CD4-positive, CD25-positive, alpha-beta regulatory T cell (primary cell): Measurements from ENCODE around the gene BICC1. TPM values are rescaled to one million over a fixed set of nuclear protein-coding genes. Genes with fewer than 3 reads are reported as not detected.
A peak's percentile ranks its signal among the peaks of the same experiment; 100 is the strongest.

Experiments
- ATAC-seq, 2 donors: fragments of 150-1000 bp; cut with Tn5 transposase; one replicate each; pipeline ENCODE4 v1.10.0; 2021; ENCODE audit warnings: low read depth in 2 of 2, moderate number of reproducible peaks in 2 of 2, moderate library complexity in 1 of 2
- DNase-seq, 3 donors: peaks; one replicate each; pipeline versions ENCODE4 v3.0.0 to v3.0.0-alpha.2; 2012 to 2022; ENCODE audit warnings: mixed read lengths in 1 of 3
- H3K27ac ChIP-seq: one replicate; pipeline ENCODE4 v1.7.0; 2013; ENCODE audit warnings: mild to moderate bottlenecking, low read length; ENCODE audit not compliant: insufficient read depth, poor library complexity, severe bottlenecking
- H3K27me3 ChIP-seq: one replicate; pipeline ENCODE4 v1.7.0; 2013; ENCODE audit warnings: low read length; ENCODE audit not compliant: control insufficient read depth, insufficient read depth
- H3K36me3 ChIP-seq: one replicate; pipeline ENCODE4 v1.7.0; 2013; ENCODE audit warnings: mild to moderate bottlenecking, low read length, moderate library complexity; ENCODE audit not compliant: control insufficient read depth, insufficient read depth
- H3K4me1 ChIP-seq: 2 replicates; pipeline ENCODE4 v1.7.0; 2013; ENCODE audit warnings: mild to moderate bottlenecking, low read length; ENCODE audit not compliant: insufficient read depth, control insufficient read depth, poor library complexity, severe bottlenecking
- H3K4me3 ChIP-seq: one replicate; pipeline ENCODE4 v1.7.0; 2013; ENCODE audit warnings: low read depth, mild to moderate bottlenecking, low read length, moderate library complexity
- H3K9me3 ChIP-seq, 2 experiments: 1 replicate in 1 of 2; 2 replicates in 1 of 2; pipeline ENCODE4 v1.7.0; 2013; ENCODE audit warnings: low read length in 2 of 2, mild to moderate bottlenecking in 1 of 2, moderate library complexity in 1 of 2; ENCODE audit not compliant: control insufficient read depth in 2 of 2
- H3K27ac Mint-ChIP-seq, 3 donors: one replicate each; pipeline ENCODE4 v1.8.0; 2020 to 2022; ENCODE audit warnings: mild to moderate bottlenecking in 3 of 3, mixed read lengths in 3 of 3, moderate library complexity in 2 of 3
- H3K27me3 Mint-ChIP-seq: one replicate; pipeline ENCODE4 v1.8.0; 2022; ENCODE audit warnings: mild to moderate bottlenecking, mixed read lengths
- H3K36me3 Mint-ChIP-seq: one replicate; pipeline ENCODE4 v1.8.0; 2020; ENCODE audit warnings: mixed read lengths
- H3K4me1 Mint-ChIP-seq, 4 donors: one replicate each; pipeline ENCODE4 v1.8.0; 2020 to 2022; ENCODE audit warnings: mixed read lengths in 4 of 4, mild to moderate bottlenecking in 1 of 4
- H3K4me3 Mint-ChIP-seq, 4 donors: one replicate each; pipeline ENCODE4 v1.8.0; 2020 to 2022; ENCODE audit warnings: mild to moderate bottlenecking in 4 of 4, mixed read lengths in 4 of 4, moderate library complexity in 3 of 4
- H3K9me3 Mint-ChIP-seq, 7 donors: one replicate each; pipeline ENCODE4 v1.8.0; 2020 to 2022; ENCODE audit warnings: mixed read lengths in 7 of 7, mild to moderate bottlenecking in 3 of 7, moderate library complexity in 2 of 7
- polyA plus RNA-seq, 4 donors: library from polyadenylated mRNA; unstranded; fragments of 300-500 nt; fragmentation: Illumina TruSeq; gene quantifications; one replicate each; pipeline ENCODE4 v1.2.3, GENCODE V29; 2021
- total RNA-seq: library from RNA; stranded (reverse); gene quantifications from one replicate; pipeline ENCODE4 v1.2.3, GENCODE V29; 2022

Gene BICC1
- total and polyA plus RNA-seq, 5 donors from 2014 or later: 0.20 TPM; not detected in 4

- H3K4me1 Mint-ChIP-seq: no peaks in the 10 kb centered on the region
- peaks cover 0 to 17% (median 7%) of the 10 kb centered on the region in 7 donors for H3K9me3 Mint-ChIP-seq
- no peaks in the 10 kb centered on the region for H3K36me3 Mint-ChIP-seq
- Histone ChIP-seq H3K9me3 (peaks cover 2 to 4% of the 10 kb centered on the region in 2 experiments), H3K27ac (no peak overlapping the region), H3K27me3 (no peaks in the 10 kb centered on the region), H3K4me1 (no peaks in the 10 kb centered on the region), H3K36me3 (no peaks in the 10 kb centered on the region), H3K4me3 (no peak overlapping the region)
- H3K27ac Mint-ChIP-seq: no peak overlapping the region
- no peak overlapping the region for H3K4me3 Mint-ChIP-seq
- DNase-seq (no peak), ATAC-seq (no peak)
- no peaks in the 10 kb centered on the region for H3K27me3 Mint-ChIP-seq
Observed at GRCh38 chr10:58555930-58556311, 43.2 kb downstream of the BICC1 start.

- H3K4me1 ChIP-seq: no peaks in the 10 kb centered on the region
- no peak overlapping the region for H3K27ac ChIP-seq
- ATAC-seq (no peak), DNase-seq (no peak)
- Mint-ChIP-seq H3K36me3 (no peaks in the 10 kb centered on the region), H3K27me3 (no peaks in the 10 kb centered on the region), H3K9me3 (peaks cover 0 to 19% (median 9%) of the 10 kb centered on the region in 7 donors), H3K4me1 (no peaks in the 10 kb centered on the region), H3K4me3 (no peak overlapping the region), H3K27ac (no peak overlapping the region)
- no peaks in the 10 kb centered on the region for H3K36me3 ChIP-seq
- peaks cover 2 to 8% of the 10 kb centered on the region in 2 experiments for H3K9me3 ChIP-seq
- no peak overlapping the region for H3K4me3 ChIP-seq
- no peaks in the 10 kb centered on the region for H3K27me3 ChIP-seq
Observed at GRCh38 chr10:58556516-58557165, 44.0 kb downstream of the BICC1 start.

GRCh38 chr10:58557714-58558113, 45.0 kb downstream of the BICC1 start:
- no peak overlapping the region for H3K4me3 ChIP-seq
- H3K27ac ChIP-seq: no peak overlapping the region
- no peaks in the 10 kb centered on the region for H3K27me3 ChIP-seq
- no peak overlapping the region for H3K27ac Mint-ChIP-seq
- DNase-seq (no peak), ATAC-seq (no peak)
- no peaks in the 10 kb centered on the region for H3K4me1 Mint-ChIP-seq
- H3K9me3 Mint-ChIP-seq: peaks cover 0 to 29% (median 9%) of the 10 kb centered on the region in 7 donors
- H3K9me3 ChIP-seq: peaks cover 7 to 17% of the 10 kb centered on the region in 2 experiments
- H3K27me3 Mint-ChIP-seq: no peaks in the 10 kb centered on the region
- H3K4me1 ChIP-seq: no peaks in the 10 kb centered on the region
- no peaks in the 10 kb centered on the region for H3K36me3 ChIP-seq
- no peaks in the 10 kb centered on the region for H3K36me3 Mint-ChIP-seq
- H3K4me3 Mint-ChIP-seq: no peak overlapping the region

- Mint-ChIP-seq H3K4me1 (no peaks in the 10 kb centered on the region), H3K27me3 (no peaks in the 10 kb centered on the region), H3K9me3 (peaks cover 0 to 31% (median 12%) of the 10 kb centered on the region in 7 donors)
Observed at GRCh38 chr10:58560068-58560467, 47.4 kb downstream of the BICC1 start.

GRCh38 chr10:58565271-58565670, 52.6 kb downstream of the BICC1 start:
- H3K9me3 ChIP-seq: peaks cover 5 to 16% of the 10 kb centered on the region in 2 experiments
- H3K4me3 Mint-ChIP-seq: no peak overlapping the region
- H3K27me3 ChIP-seq: no peaks in the 10 kb centered on the region
- no peak overlapping the region for H3K27ac ChIP-seq
- no peaks in the 10 kb centered on the region for H3K4me1 Mint-ChIP-seq
- DNase-seq (no peak), ATAC-seq (no peak)
- peaks cover 0 to 18% (median 7%) of the 10 kb centered on the region in 7 donors for H3K9me3 Mint-ChIP-seq
- H3K27ac Mint-ChIP-seq: no peak overlapping the region
- no peak overlapping the region for H3K4me3 ChIP-seq
- no peaks in the 10 kb centered on the region for H3K36me3 Mint-ChIP-seq
- no peaks in the 10 kb centered on the region for H3K36me3 ChIP-seq
- H3K27me3 Mint-ChIP-seq: no peaks in the 10 kb centered on the region
- H3K4me1 ChIP-seq: no peaks in the 10 kb centered on the region

More at GRCh38 chr10:58560068-58560467, 47.4 kb downstream of the BICC1 start:
- peaks cover 7 to 19% of the 10 kb centered on the region in 2 experiments for H3K9me3 ChIP-seq
- H3K36me3 ChIP-seq: no peaks in the 10 kb centered on the region
- ATAC-seq (no peak), DNase-seq (no peak)
- no peaks in the 10 kb centered on the region for H3K4me1 ChIP-seq
- Mint-ChIP-seq H3K27ac (no peak overlapping the region), H3K4me3 (no peak overlapping the region), H3K36me3 (no peaks in the 10 kb centered on the region)
- H3K27me3 ChIP-seq: no peaks in the 10 kb centered on the region
- no peak overlapping the region for H3K4me3 ChIP-seq
- no peak overlapping the region for H3K27ac ChIP-seq

- no peaks in the 10 kb centered on the region for H3K36me3 ChIP-seq
- no peak for ATAC-seq
- no peak overlapping the region for H3K4me3 ChIP-seq
- Mint-ChIP-seq H3K4me3 (no peak overlapping the region), H3K27me3 (no peaks in the 10 kb centered on the region), H3K4me1 (no peaks in the 10 kb centered on the region), H3K27ac (peak overlapping the region in 1 of 3 donors; percentile 41), H3K36me3 (no peaks in the 10 kb centered on the region), H3K9me3 (peaks cover 0 to 16% (median 7%) of the 10 kb centered on the region in 7 donors)
- DNase-seq: no peak
- no peaks in the 10 kb centered on the region for H3K27me3 ChIP-seq
- H3K4me1 ChIP-seq: no peaks in the 10 kb centered on the region
- no peak overlapping the region for H3K27ac ChIP-seq
- H3K9me3 ChIP-seq: peaks cover 0 to 3% of the 10 kb centered on the region in 2 experiments
Observed at GRCh38 chr10:58567652-58568051, 55.0 kb downstream of the BICC1 start.

GRCh38 chr10:58568428-58568935, 55.8 kb downstream of the BICC1 start:
- Histone ChIP-seq H3K9me3 (no peaks in the 10 kb centered on the region), H3K36me3 (no peaks in the 10 kb centered on the region), H3K4me3 (no peak overlapping the region), H3K4me1 (no peaks in the 10 kb centered on the region), H3K27me3 (no peaks in the 10 kb centered on the region), H3K27ac (no peak overlapping the region)
- Mint-ChIP-seq H3K9me3 (peaks cover 0 to 17% (median 4%) of the 10 kb centered on the region in 7 donors), H3K4me3 (no peak overlapping the region), H3K27me3 (no peaks in the 10 kb centered on the region), H3K27ac (no peak overlapping the region), H3K36me3 (no peaks in the 10 kb centered on the region), H3K4me1 (no peaks in the 10 kb centered on the region)
- ATAC-seq (no peak), DNase-seq (no peak)

- Histone ChIP-seq H3K27me3 (no peaks in the 10 kb centered on the region), H3K4me3 (no peak overlapping the region), H3K36me3 (no peaks in the 10 kb centered on the region), H3K27ac (no peak overlapping the region), H3K4me1 (no peaks in the 10 kb centered on the region), H3K9me3 (no peaks in the 10 kb centered on the region)
- H3K9me3 Mint-ChIP-seq: peaks cover 0 to 17% (median 4%) of the 10 kb centered on the region in 7 donors
- H3K27me3 Mint-ChIP-seq: no peaks in the 10 kb centered on the region
- ATAC-seq (no peak), DNase-seq (no peak)
- H3K4me3 Mint-ChIP-seq: no peak overlapping the region
- H3K27ac Mint-ChIP-seq: no peak overlapping the region
- no peaks in the 10 kb centered on the region for H3K4me1 Mint-ChIP-seq
- H3K36me3 Mint-ChIP-seq: no peaks in the 10 kb centered on the region
Observed at GRCh38 chr10:58570307-58570723, 57.6 kb downstream of the BICC1 start.
